Liver (tissue), 9 donors: Measurements from ENCODE around the gene NFYB. TPM values are rescaled to one million over a fixed set of nuclear protein-coding genes. Genes with fewer than 3 reads are reported as not detected.

Source experiments
- DNase-seq: peaks from one replicate; pipeline ENCODE4 v3.0.0-alpha.2; 2017; ENCODE audit warnings: low spot score
- H3K27ac ChIP-seq, 2 donors: one replicate each; pipeline ENCODE4 v1.7.0; 2013; ENCODE audit warnings: inconsistent platforms in 2 of 2, low read length in 2 of 2, control low read depth in 1 of 2, low read depth in 1 of 2, mild to moderate bottlenecking in 1 of 2
- H3K27me3 ChIP-seq, 4 donors: one replicate each; pipeline versions ENCODE4 v1.6.1 to v1.7.0; 2013; ENCODE audit warnings: low read length in 3 of 4, inconsistent platforms in 1 of 4, mild to moderate bottlenecking in 1 of 4, moderate library complexity in 1 of 4; ENCODE audit not compliant: control insufficient read depth in 4 of 4, insufficient read depth in 4 of 4
- H3K36me3 ChIP-seq, 4 donors: one replicate each; pipeline versions ENCODE4 v1.6.1 to v1.7.0; 2013; ENCODE audit warnings: low read length in 3 of 4, mild to moderate bottlenecking in 3 of 4, low read depth in 1 of 4, moderate library complexity in 1 of 4; ENCODE audit not compliant: control insufficient read depth in 4 of 4, insufficient read depth in 3 of 4
- H3K4me1 ChIP-seq, 4 donors: one replicate each; pipeline versions ENCODE4 v1.6.1 to v1.7.0; 2013; ENCODE audit warnings: low read length in 3 of 4, mild to moderate bottlenecking in 3 of 4, moderate library complexity in 1 of 4; ENCODE audit not compliant: control insufficient read depth in 4 of 4, insufficient read depth in 4 of 4
- H3K4me3 ChIP-seq, 3 donors: one replicate each; pipeline versions ENCODE4 v1.6.1 to v1.7.0; 2013; ENCODE audit warnings: low read length in 3 of 3, control low read depth in 1 of 3, low read depth in 1 of 3, mild to moderate bottlenecking in 1 of 3
- H3K9ac ChIP-seq, 2 donors: one replicate each; pipeline ENCODE4 v1.7.0; 2013; ENCODE audit warnings: low read length in 2 of 2, mild to moderate bottlenecking in 2 of 2, moderate library complexity in 2 of 2, control low read depth in 1 of 2, low read depth in 1 of 2
- H3K9me3 ChIP-seq, 4 donors: one replicate each; pipeline versions ENCODE4 v1.6.1 to v1.7.0; 2013; ENCODE audit warnings: low read length in 3 of 4; ENCODE audit not compliant: control insufficient read depth in 4 of 4
- ATF3 ChIP-seq: IDR thresholded peaks from 2 replicates; pipeline ENCODE4 v1.6.1; 2016; ENCODE audit warnings: antibody characterized with exemption
- EGR1 ChIP-seq, 2 donors: IDR thresholded peaks; 2 replicates each; pipeline ENCODE4 v1.6.1; 2016 to 2018; ENCODE audit warnings: antibody characterized with exemption in 2 of 2, low read depth in 2 of 2
- FOXA1 ChIP-seq: IDR thresholded peaks from 2 replicates; pipeline ENCODE4 v1.6.1; 2016; ENCODE audit warnings: antibody characterized with exemption
- FOXA2 ChIP-seq: IDR thresholded peaks from 2 replicates; pipeline ENCODE4 v1.6.1; 2016; ENCODE audit warnings: antibody characterized with exemption
- GABPA ChIP-seq, 2 donors: IDR thresholded peaks in 1 of 2; conservative IDR thresholded peaks in 1 of 2; 2 replicates each; pipeline ENCODE4 v1.6.1; 2016; ENCODE audit warnings: antibody characterized with exemption in 2 of 2, mild to moderate bottlenecking in 1 of 2, moderate library complexity in 1 of 2
- HNF4A ChIP-seq, 2 donors: conservative IDR thresholded peaks; 2 replicates each; pipeline ENCODE4 v1.6.1; 2016; ENCODE audit warnings: antibody characterized with exemption in 2 of 2, mild to moderate bottlenecking in 2 of 2
- HNF4G ChIP-seq: IDR thresholded peaks from 2 replicates; pipeline ENCODE4 v1.6.1; 2016; ENCODE audit warnings: antibody characterized with exemption
- JUND ChIP-seq, 2 donors: IDR thresholded peaks; 2 replicates each; pipeline ENCODE4 v1.6.1; 2016; ENCODE audit warnings: antibody characterized with exemption in 2 of 2
- MAX ChIP-seq: IDR thresholded peaks from 2 replicates; pipeline ENCODE4 v1.6.1; 2016; ENCODE audit warnings: antibody characterized with exemption
- NR2F2 ChIP-seq: IDR thresholded peaks from 2 replicates; pipeline ENCODE4 v1.6.1; 2016; ENCODE audit warnings: antibody characterized with exemption
- RAD21 ChIP-seq, 2 donors: IDR thresholded peaks; 2 replicates each; pipeline ENCODE4 v1.6.1; 2016; ENCODE audit warnings: antibody characterized with exemption in 2 of 2, mild to moderate bottlenecking in 2 of 2
- RXRA ChIP-seq, 2 donors: IDR thresholded peaks; 2 replicates each; pipeline ENCODE4 v1.6.1; 2017 to 2018; ENCODE audit warnings: antibody characterized with exemption in 2 of 2, mild to moderate bottlenecking in 1 of 2
- SP1 ChIP-seq: IDR thresholded peaks from 2 replicates; pipeline ENCODE4 v1.6.1; 2018; ENCODE audit warnings: antibody characterized with exemption, mild to moderate bottlenecking
- TAF1 ChIP-seq: conservative IDR thresholded peaks from 2 replicates; pipeline ENCODE4 v1.6.1; 2016; ENCODE audit warnings: antibody characterized with exemption, mild to moderate bottlenecking
- WGBS: extraction: QIAGEN DNeasy Blood & Tissue Kit; methylation state at CpG from one replicate; pipeline ENCODE4 v1.1.7; 2013; 5-methylcytosine and 5-hydroxymethylcytosine counted together
- polyA plus RNA-seq, 2 donors: library from polyadenylated mRNA; stranded (reverse) in 1 of 2; unstranded in 1 of 2; fragments of 200-250 nt in 1 of 2; fragments of >200 nt in 1 of 2; fragmentation: Nextera tagmentation in 1 of 2; extraction: Ambion mirVana in 1 of 2; gene quantifications; one replicate each; pipeline versions ENCODE4 v1.2.1 to v1.2.3, GENCODE V29; 2013 to 2015
- total RNA-seq, 2 donors: library from RNA; depleted of rRNA; stranded (reverse); fragments of >200 nt; gene quantifications; one replicate each; pipeline ENCODE4 v1.2.3, GENCODE V29; 2014
- TF ChIP-seq, protein P1 (sequence below): fragments of 150-350 bp; IDR thresholded peaks from 2 replicates; pipeline ENCODE4 v1.5.1; 2017; ENCODE audit warnings: improper control_type of control experiment, low read depth, low read length; ENCODE audit not compliant: missing input control
- donor health status: healthy.
- donor health status: healthy.
- donor health status: healthy.
- donor health status: healthy.
- donor health status: healthy.

The NFYB gene
- total and polyA plus RNA-seq, 4 donors = 7.6 to 14.6 (median 11.5) TPM

DNA sequence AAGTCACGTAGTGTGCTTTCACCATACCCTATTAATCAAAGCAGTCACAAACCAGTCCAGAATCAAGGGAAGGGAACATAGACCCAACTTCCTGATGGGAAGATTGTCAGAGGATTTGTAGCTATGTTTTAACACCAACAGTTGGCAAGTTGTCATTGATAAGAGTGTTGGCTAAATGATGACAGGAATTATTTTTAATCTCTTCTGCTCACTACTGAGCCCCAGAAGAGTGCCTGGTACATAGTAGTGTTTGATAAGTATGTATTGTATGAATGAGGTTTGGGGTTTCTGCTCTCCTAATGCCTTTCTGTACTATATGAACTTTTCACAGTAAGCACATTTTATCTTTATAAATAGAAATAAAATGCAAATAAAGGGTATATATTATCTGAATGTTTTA is 59.0 kb downstream of the NFYB start:
- Histone ChIP-seq H3K4me3 (no peak overlapping the region), H3K9me3 (no peaks in the 10 kb centered on the region), H3K9ac (no peak overlapping the region), H3K27me3 (no peaks in the 10 kb centered on the region), H3K27ac (no peak overlapping the region), H3K36me3 (peaks cover 0 to 19% (median 8%) of the 10 kb centered on the region in 4 donors), H3K4me1 (peaks cover 0 to 1% (median 0%) of the 10 kb centered on the region in 4 donors)
- TF ChIP-seq RXRA (IDR thresholded peaks at IDR 0.05) (no peak), FOXA1 (no peak), NR2F2 (no peak), TAF1 (no peak), HNF4G (no peak), FOXA2 (no peak), HNF4A (conservative IDR thresholded peaks at IDR 0.05) (no peak), MAX (no peak), RAD21 (IDR thresholded peaks at IDR 0.05) (no peak)
- TF ChIP-seq, protein P1, sequence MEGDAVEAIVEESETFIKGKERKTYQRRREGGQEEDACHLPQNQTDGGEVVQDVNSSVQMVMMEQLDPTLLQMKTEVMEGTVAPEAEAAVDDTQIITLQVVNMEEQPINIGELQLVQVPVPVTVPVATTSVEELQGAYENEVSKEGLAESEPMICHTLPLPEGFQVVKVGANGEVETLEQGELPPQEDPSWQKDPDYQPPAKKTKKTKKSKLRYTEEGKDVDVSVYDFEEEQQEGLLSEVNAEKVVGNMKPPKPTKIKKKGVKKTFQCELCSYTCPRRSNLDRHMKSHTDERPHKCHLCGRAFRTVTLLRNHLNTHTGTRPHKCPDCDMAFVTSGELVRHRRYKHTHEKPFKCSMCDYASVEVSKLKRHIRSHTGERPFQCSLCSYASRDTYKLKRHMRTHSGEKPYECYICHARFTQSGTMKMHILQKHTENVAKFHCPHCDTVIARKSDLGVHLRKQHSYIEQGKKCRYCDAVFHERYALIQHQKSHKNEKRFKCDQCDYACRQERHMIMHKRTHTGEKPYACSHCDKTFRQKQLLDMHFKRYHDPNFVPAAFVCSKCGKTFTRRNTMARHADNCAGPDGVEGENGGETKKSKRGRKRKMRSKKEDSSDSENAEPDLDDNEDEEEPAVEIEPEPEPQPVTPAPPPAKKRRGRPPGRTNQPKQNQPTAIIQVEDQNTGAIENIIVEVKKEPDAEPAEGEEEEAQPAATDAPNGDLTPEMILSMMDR = no peak
- no peak for DNase-seq
- 84% methylated on average over 1 of the region's 1 CpG for WGBS

DNA sequence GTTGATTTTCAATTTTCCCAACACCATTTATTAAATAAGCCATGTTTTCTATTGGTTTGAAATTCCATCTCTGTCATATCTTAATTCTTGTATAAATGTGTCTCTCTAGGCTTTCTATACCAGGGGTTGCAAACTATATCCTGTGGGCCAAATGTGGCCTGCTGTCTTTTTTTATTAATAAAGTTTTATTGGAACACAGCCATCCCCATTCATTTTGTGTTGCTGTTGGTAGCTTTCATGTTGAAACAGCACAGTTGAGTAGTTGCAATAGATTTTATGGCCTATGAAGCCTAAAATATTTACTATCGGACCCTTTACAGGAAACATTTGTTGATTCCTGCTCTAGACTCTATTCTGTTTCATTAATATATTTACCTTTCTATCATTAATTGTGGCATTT is 64.3 kb downstream of the NFYB start:
- Histone ChIP-seq H3K4me3 (no peak overlapping the region), H3K27me3 (no peaks in the 10 kb centered on the region), H3K4me1 (peaks cover 1 to 8% (median 5%) of the 10 kb centered on the region in 4 donors), H3K36me3 (peaks cover 0 to 5% (median 2%) of the 10 kb centered on the region in 4 donors), H3K27ac (no peak overlapping the region), H3K9ac (no peak overlapping the region), H3K9me3 (no peaks in the 10 kb centered on the region)
- DNase-seq = no peak
- no peak for TF ChIP-seq JUND (IDR thresholded peaks at IDR 0.05)
- no peak for TF ChIP-seq TAF1
- no peak for TF ChIP-seq GABPA (IDR thresholded peaks at IDR 0.05 in 1 of 2, conservative IDR thresholded peaks at IDR 0.05 in 1 of 2)
- no peak for TF ChIP-seq EGR1 (IDR thresholded peaks at IDR 0.05; ENCODE audit: low read depth in 2 of 2)
- TF ChIP-seq, protein P1 = no peak
- TF ChIP-seq FOXA1 = no peak
- WGBS = 97% methylated on average over 1 of the region's 1 CpG

DNA sequence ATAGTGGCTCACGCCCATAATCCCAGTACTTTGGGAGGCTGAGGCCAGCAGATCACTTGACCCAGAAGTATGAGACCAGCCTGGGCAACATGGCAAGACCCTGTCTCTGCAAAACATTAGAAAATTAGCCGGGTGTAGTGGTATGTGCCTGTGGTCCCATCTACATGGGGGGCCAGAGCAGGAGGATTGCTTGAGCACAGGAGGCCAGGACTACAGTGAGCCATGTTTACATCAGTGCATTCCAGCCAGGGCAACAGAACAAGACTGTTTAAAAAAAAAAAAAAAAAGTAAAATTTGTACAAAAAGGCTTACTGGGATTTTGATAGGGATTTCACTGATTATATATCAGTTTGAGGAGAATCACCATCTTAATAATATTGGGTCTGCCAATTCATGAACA is 65.9 kb downstream of the NFYB start:
- 95% methylated on average over 2 of the region's 2 CpGs for WGBS
- H3K9ac ChIP-seq = no peak overlapping the region

More for the DNA sequence above, 65.9 kb downstream of the NFYB start:
- Histone ChIP-seq H3K4me1 (peaks cover 1 to 8% (median 5%) of the 10 kb centered on the region in 4 donors), H3K4me3 (no peak overlapping the region), H3K27ac (no peak overlapping the region), H3K36me3 (peaks cover 0 to 8% (median 2%) of the 10 kb centered on the region in 4 donors), H3K27me3 (no peaks in the 10 kb centered on the region), H3K9me3 (no peaks in the 10 kb centered on the region)
- DNase-seq = no peak
- TF ChIP-seq RXRA (IDR thresholded peaks at IDR 0.05) (no peak), HNF4A (conservative IDR thresholded peaks at IDR 0.05) (no peak), SP1 (no peak), MAX (no peak), NR2F2 (no peak), EGR1 (IDR thresholded peaks at IDR 0.05; ENCODE audit: low read depth in 2 of 2) (no peak), JUND (IDR thresholded peaks at IDR 0.05) (no peak), GABPA (IDR thresholded peaks at IDR 0.05 in 1 of 2, conservative IDR thresholded peaks at IDR 0.05 in 1 of 2) (no peak), ATF3 (no peak), HNF4G (no peak)
- TF ChIP-seq, protein P1 = no peak
